ENCODE measurements around the gene THADA. TPM values are rescaled to one million over a fixed set of nuclear protein-coding genes. Genes with fewer than 3 reads are reported as not detected.
A peak's percentile ranks its signal among the peaks of the same experiment; 100 is the strongest.
"Not testable (repeated sequence)": the region's sequence is repeated elsewhere in the genome, so short reads cannot be mapped to it uniquely, and the experiment has no call there.

THADA gene
- total RNA-seq, 2 experiments from 2014 or later, result 32.0 to 32.1 TPM

- Mint-ChIP-seq H3K36me3 (peaks cover 74% of the 10 kb centered on the region), H3K4me1 (peaks cover 18% of the 10 kb centered on the region), H3K9me3 (ENCODE audit: low read depth) (peaks cover 14% of the 10 kb centered on the region), H3K27me3 (no peaks in the 10 kb centered on the region), H3K4me3 (no peak overlapping the region), H3K27ac (no peak overlapping the region)
- CTCF ChIA-PET, result no interaction called here
- ATAC-seq (no peak), DNase-seq (no peak)
Measured at GRCh38 chr2:43289331-43289730, 306.5 kb downstream of the THADA start.

- Mint-ChIP-seq H3K9me3 (ENCODE audit: low read depth) (peaks cover 16% of the 10 kb centered on the region), H3K27ac (no peak overlapping the region), H3K36me3 (peaks cover 77% of the 10 kb centered on the region), H3K4me1 (peaks cover 11% of the 10 kb centered on the region), H3K4me3 (no peak overlapping the region), H3K27me3 (no peaks in the 10 kb centered on the region)
- DNase-seq, result no peak
- CTCF ChIA-PET, result no interaction called here
- no peak for ATAC-seq
Measured at GRCh38 chr2:43288417-43289305, 307.2 kb downstream of the THADA start.

- Mint-ChIP-seq H3K27ac (no peak overlapping the region), H3K9me3 (ENCODE audit: low read depth) (peaks cover 25% of the 10 kb centered on the region), H3K4me3 (no peak overlapping the region), H3K4me1 (peaks cover 5% of the 10 kb centered on the region), H3K36me3 (peaks cover 82% of the 10 kb centered on the region), H3K27me3 (no peaks in the 10 kb centered on the region)
- DNase-seq (no peak), ATAC-seq (no peak)
- CTCF ChIA-PET, result no interaction called here
Measured at GRCh38 chr2:43285987-43286386, 309.9 kb downstream of the THADA start.

GRCh38 chr2:43284967-43285366, 310.9 kb downstream of the THADA start:
- Mint-ChIP-seq H3K36me3 (peaks cover 78% of the 10 kb centered on the region), H3K27me3 (no peaks in the 10 kb centered on the region), H3K4me1 (peaks cover 10% of the 10 kb centered on the region), H3K4me3 (no peak overlapping the region), H3K9me3 (ENCODE audit: low read depth) (peaks cover 25% of the 10 kb centered on the region), H3K27ac (no peak overlapping the region)
- CTCF ChIA-PET, result interaction anchor here (0.9 kb wide), 1 partner anchor 58 kb away, joined by 3 read pairs; the partner anchor contains the start of gene ZFP36L2
- no peak for ATAC-seq
- DNase-seq, result no peak

- not testable (repeated sequence) for H3K27ac Mint-ChIP-seq, ATAC-seq, H3K27me3 Mint-ChIP-seq, DNase-seq, H3K4me3 Mint-ChIP-seq
- Mint-ChIP-seq H3K36me3 (peaks cover 76% of the 10 kb centered on the region), H3K9me3 (ENCODE audit: low read depth) (peaks cover 25% of the 10 kb centered on the region), H3K4me1 (peaks cover 10% of the 10 kb centered on the region)
- CTCF ChIA-PET, result interaction anchor here (0.9 kb wide), 1 partner anchor 58 kb away, joined by 3 read pairs; the partner anchor contains the start of gene ZFP36L2
Measured at GRCh38 chr2:43284347-43284746, 311.5 kb downstream of the THADA start.

GRCh38 chr2:43280994-43281393, 314.8 kb downstream of the THADA start:
- no peak overlapping the region for H3K27ac Mint-ChIP-seq
- H3K4me1 Mint-ChIP-seq, result peaks cover 13% of the 10 kb centered on the region
- H3K9me3 Mint-ChIP-seq (ENCODE audit: low read depth), result peaks cover 21% of the 10 kb centered on the region
- ATAC-seq (peak; percentile 12), DNase-seq (no peak)
- CTCF ChIA-PET, result no interaction called here
- no peak overlapping the region for H3K4me3 Mint-ChIP-seq
- H3K36me3 Mint-ChIP-seq, result peaks cover 53% of the 10 kb centered on the region
- H3K27me3 Mint-ChIP-seq, result no peaks in the 10 kb centered on the region

- Mint-ChIP-seq H3K36me3 (peaks cover 40% of the 10 kb centered on the region), H3K27ac (no peak overlapping the region), H3K4me1 (peaks cover 13% of the 10 kb centered on the region), H3K27me3 (no peaks in the 10 kb centered on the region), H3K9me3 (ENCODE audit: low read depth) (peaks cover 11% of the 10 kb centered on the region), H3K4me3 (no peak overlapping the region)
- ATAC-seq (no peak), DNase-seq (no peak)
- CTCF ChIA-PET, result interaction anchor here (1.5 kb wide), 1 partner anchor 206 kb away, joined by 6 read pairs; no protein-coding TSS in a partner anchor
Measured at GRCh38 chr2:43279317-43279840, 316.5 kb downstream of the THADA start.

GRCh38 chr2:43278564-43279220, 317.1 kb downstream of the THADA start:
- DNase-seq (no peak), ATAC-seq (no peak)
- Mint-ChIP-seq H3K36me3 (peaks cover 33% of the 10 kb centered on the region), H3K4me1 (peaks cover 15% of the 10 kb centered on the region), H3K9me3 (ENCODE audit: low read depth) (peaks cover 9% of the 10 kb centered on the region), H3K4me3 (no peak overlapping the region), H3K27ac (no peak overlapping the region), H3K27me3 (no peaks in the 10 kb centered on the region)
- CTCF ChIA-PET, result interaction anchor here (1.5 kb wide), 1 partner anchor 206 kb away, joined by 6 read pairs; no protein-coding TSS in a partner anchor

- Mint-ChIP-seq H3K27me3 (no peaks in the 10 kb centered on the region), H3K9me3 (ENCODE audit: low read depth) (no peaks in the 10 kb centered on the region), H3K27ac (no peak overlapping the region), H3K4me1 (peaks cover 21% of the 10 kb centered on the region), H3K36me3 (peaks cover 19% of the 10 kb centered on the region), H3K4me3 (no peak overlapping the region)
- ATAC-seq, result no peak
- DNase-seq, result no peak
- CTCF ChIA-PET, result interaction anchor here (1.6 kb wide), 1 partner anchor 207 kb away, joined by 8 read pairs; no protein-coding TSS in a partner anchor
Measured at GRCh38 chr2:43276962-43277391, 318.9 kb downstream of the THADA start.

GRCh38 chr2:43276266-43276941, 319.4 kb downstream of the THADA start:
- peaks cover 15% of the 10 kb centered on the region for H3K36me3 Mint-ChIP-seq
- DNase-seq (no peak), ATAC-seq (no peak)
- peaks cover 19% of the 10 kb centered on the region for H3K4me1 Mint-ChIP-seq
- no peaks in the 10 kb centered on the region for H3K9me3 Mint-ChIP-seq (ENCODE audit: low read depth)
- CTCF ChIA-PET, result interaction anchor here (1.6 kb wide), 1 partner anchor 208 kb away, joined by 8 read pairs; no protein-coding TSS in a partner anchor
- no peaks in the 10 kb centered on the region for H3K27me3 Mint-ChIP-seq
- no peak overlapping the region for H3K4me3 Mint-ChIP-seq
- no peak overlapping the region for H3K27ac Mint-ChIP-seq

GRCh38 chr2:43274721-43275120, 321.1 kb downstream of the THADA start:
- CTCF ChIA-PET, result no interaction called here
- Mint-ChIP-seq H3K27ac (no peak overlapping the region), H3K36me3 (peaks cover 6% of the 10 kb centered on the region), H3K4me1 (peaks cover 19% of the 10 kb centered on the region), H3K9me3 (ENCODE audit: low read depth) (no peaks in the 10 kb centered on the region), H3K27me3 (no peaks in the 10 kb centered on the region), H3K4me3 (no peak overlapping the region)
- ATAC-seq (no peak), DNase-seq (no peak)

- DNase-seq (no peak), ATAC-seq (no peak)
- Mint-ChIP-seq H3K27ac (peak overlapping the region; percentile 10), H3K9me3 (ENCODE audit: low read depth) (no peaks in the 10 kb centered on the region), H3K27me3 (no peaks in the 10 kb centered on the region), H3K4me1 (peaks cover 21% of the 10 kb centered on the region), H3K36me3 (peaks cover 5% of the 10 kb centered on the region), H3K4me3 (no peak overlapping the region)
- CTCF ChIA-PET, result no interaction called here
Measured at GRCh38 chr2:43274055-43274454, 321.8 kb downstream of the THADA start.

GRCh38 chr2:43273529-43273928, 322.3 kb downstream of the THADA start:
- peak; percentile 45 for ATAC-seq
- DNase-seq, result no peak
- peaks cover 5% of the 10 kb centered on the region for H3K36me3 Mint-ChIP-seq
- peaks cover 21% of the 10 kb centered on the region for H3K4me1 Mint-ChIP-seq
- no peak overlapping the region for H3K4me3 Mint-ChIP-seq
- H3K27ac Mint-ChIP-seq, result peak overlapping the region; percentile 10
- H3K9me3 Mint-ChIP-seq (ENCODE audit: low read depth), result no peaks in the 10 kb centered on the region
- CTCF ChIA-PET, result no interaction called here
- no peaks in the 10 kb centered on the region for H3K27me3 Mint-ChIP-seq

All from activated CD8-positive, alpha-beta memory T cell treated with anti-CD3 and anti-CD28 coated beads, Interleukin-2, amount 10 ng/mL, durations not matched to agents 7 days and 5 days (primary cell).